Adrenal gland (tissue), 12 donors: ENCODE measurements around the gene PHF19. TPM values are rescaled to one million over a fixed set of nuclear protein-coding genes. Genes with fewer than 3 reads are reported as not detected.

Source experiments
- DNase-seq, 7 donors: peaks; one replicate each; pipeline ENCODE4 v3.0.0-alpha.2; 2019 to 2020
- H3K27ac ChIP-seq, 5 donors: fragments of 200-600 bp; sonication (generic) in 4 of 5; 1 replicate in 3 of 5; 2 replicates in 2 of 5; pipeline versions ENCODE4 v1.5.1 to v1.8.0; 2016 to 2020; ENCODE audit warnings: mild to moderate bottlenecking in 1 of 5
- H3K27me3 ChIP-seq: fragments of 200-600 bp; 2 replicates; pipeline ENCODE4 v1.8.0; 2021
- H3K36me3 ChIP-seq, 2 donors: fragments of 200-600 bp; replicated peaks in 1 of 2; 1 replicate in 1 of 2; 2 replicates in 1 of 2; pipeline versions ENCODE4 v1.5.1 to v1.8.0; 2018 to 2022
- H3K4me1 ChIP-seq, 2 donors: fragments of 200-600 bp; replicated peaks in 1 of 2; 1 replicate in 1 of 2; 2 replicates in 1 of 2; pipeline versions ENCODE4 v1.5.1 to v1.8.0; 2018 to 2021
- H3K4me3 ChIP-seq, 4 donors: fragments of 200-600 bp; sonication (generic) in 3 of 4; one replicate each; pipeline ENCODE4 v1.5.1; 2016 to 2018
- H3K9me3 ChIP-seq, 3 donors: fragments of 200-600 bp; sonication (generic) in 1 of 3; replicated peaks in 1 of 3; 1 replicate in 2 of 3; 2 replicates in 1 of 3; pipeline versions ENCODE4 v1.5.1 to v1.8.0; 2016 to 2021
- POLR2A ChIP-seq, 2 donors: fragments of 450-650 bp; IDR thresholded peaks; one replicate each; pipeline ENCODE4 v1.6.1; 2017; ENCODE audit warnings: antibody characterized with exemption in 2 of 2, mild to moderate bottlenecking in 2 of 2, moderate library complexity in 1 of 2
- WGBS, 4 donors: extraction: QIAGEN DNeasy Blood & Tissue Kit in 2 of 4; methylation state at CpG; one replicate each; pipeline versions ENCODE4 v1.1.5 to v1.1.7; 2013 to 2017; 5-methylcytosine and 5-hydroxymethylcytosine counted together
- intact Hi-C, 2 donors: fragments of 100-400 bp; cut with DNase I; formaldehyde crosslinking; loops; one replicate each; pipeline versions ENCODE4 v1.14.1 to v1.15.0; 2022 to 2023
- polyA plus RNA-seq, 3 donors: library from polyadenylated mRNA; stranded (reverse); fragments of 200-250 nt in 2 of 3; fragments of 350-450 nt in 1 of 3; fragmentation: Illumina TruSeq in 1 of 3; extraction: RNeasy Lipid Tissue Mini Kit (QIAGEN cat#74804) in 1 of 3; gene quantifications; one replicate each; pipeline ENCODE4 v1.2.3, GENCODE V29; 2013 to 2014
- total RNA-seq, 9 donors: library from RNA; depleted of rRNA in 4 of 9; stranded (reverse); fragments of >200 nt in 4 of 9; fragments of 120-200 nt in 1 of 9; fragmentation: NEBNext Ultra II Directional in 1 of 9; extraction: Animal tissue kit (Norgen Biotek cat#: 25700) in 1 of 9; gene quantifications; one replicate each; pipeline versions ENCODE4 v1.1.0 to v1.2.4, GENCODE V29; 2013 to 2023
- TF ChIP-seq, protein P1 (sequence below), 6 experiments: fragments of 450-650 bp in 4 of 6; fragments of 200-600 bp in 2 of 6; sonication (generic) in 1 of 6; IDR thresholded peaks; 1 replicate in 5 of 6; 2 replicates in 1 of 6; pipeline versions ENCODE4 v1.5.1 to v1.8.0; 2016 to 2021; ENCODE audit warnings: antibody characterized with exemption in 6 of 6, mild to moderate bottlenecking in 2 of 6, moderate library complexity in 1 of 6
- donor health status: healthy with polysubstance abuse.
- donor health status: Bipolar disorder and iron deficiency.
- donor health status: DM: yes; HTN: yes; CAD: no.
- donor health status: DM: no; HTN: no; CAD: no.
- donor health status: DM: no; HTN: no; CAD: no.
- donor health status: DM: yes; HTN: yes; CAD: no.

Gene PHF19
- total and polyA plus RNA-seq, 12 donors = 13.6 to 61.8 (median 27.4) TPM

GRCh38 chr9:120875643-120875953 is 1.4 kb downstream of the PHF19 start:
- Histone ChIP-seq H3K4me3 (peak overlapping the region in 1 of 4 donors; percentile 76), H3K27me3 (no peaks in the 10 kb centered on the region), H3K9me3 (no peaks in the 10 kb centered on the region), H3K4me1 (peaks cover 0 to 15% of the 10 kb centered on the region in 2 donors), H3K36me3 (peaks cover 0 to 14% of the 10 kb centered on the region in 2 donors), H3K27ac (peak overlapping the region in 4 of 5 donors; percentile 79 to 96 (median 93))
- DNase-seq = no peak
- intact Hi-C loops = loop anchor here in 1 of 2 donors (5.0 kb wide), 1 partner anchor 47 kb away; no protein-coding TSS in a partner anchor
- 53 to 63% (median 57%) methylated on average over 7 of the region's 7 CpGs for WGBS, 4 donors
- no peak for TF ChIP-seq POLR2A (IDR thresholded peaks at IDR 0.05)
- TF ChIP-seq, protein P1, sequence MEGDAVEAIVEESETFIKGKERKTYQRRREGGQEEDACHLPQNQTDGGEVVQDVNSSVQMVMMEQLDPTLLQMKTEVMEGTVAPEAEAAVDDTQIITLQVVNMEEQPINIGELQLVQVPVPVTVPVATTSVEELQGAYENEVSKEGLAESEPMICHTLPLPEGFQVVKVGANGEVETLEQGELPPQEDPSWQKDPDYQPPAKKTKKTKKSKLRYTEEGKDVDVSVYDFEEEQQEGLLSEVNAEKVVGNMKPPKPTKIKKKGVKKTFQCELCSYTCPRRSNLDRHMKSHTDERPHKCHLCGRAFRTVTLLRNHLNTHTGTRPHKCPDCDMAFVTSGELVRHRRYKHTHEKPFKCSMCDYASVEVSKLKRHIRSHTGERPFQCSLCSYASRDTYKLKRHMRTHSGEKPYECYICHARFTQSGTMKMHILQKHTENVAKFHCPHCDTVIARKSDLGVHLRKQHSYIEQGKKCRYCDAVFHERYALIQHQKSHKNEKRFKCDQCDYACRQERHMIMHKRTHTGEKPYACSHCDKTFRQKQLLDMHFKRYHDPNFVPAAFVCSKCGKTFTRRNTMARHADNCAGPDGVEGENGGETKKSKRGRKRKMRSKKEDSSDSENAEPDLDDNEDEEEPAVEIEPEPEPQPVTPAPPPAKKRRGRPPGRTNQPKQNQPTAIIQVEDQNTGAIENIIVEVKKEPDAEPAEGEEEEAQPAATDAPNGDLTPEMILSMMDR (IDR thresholded peaks at IDR 0.05) = peak in 1 of 6 experiments; percentile 1

DNA sequence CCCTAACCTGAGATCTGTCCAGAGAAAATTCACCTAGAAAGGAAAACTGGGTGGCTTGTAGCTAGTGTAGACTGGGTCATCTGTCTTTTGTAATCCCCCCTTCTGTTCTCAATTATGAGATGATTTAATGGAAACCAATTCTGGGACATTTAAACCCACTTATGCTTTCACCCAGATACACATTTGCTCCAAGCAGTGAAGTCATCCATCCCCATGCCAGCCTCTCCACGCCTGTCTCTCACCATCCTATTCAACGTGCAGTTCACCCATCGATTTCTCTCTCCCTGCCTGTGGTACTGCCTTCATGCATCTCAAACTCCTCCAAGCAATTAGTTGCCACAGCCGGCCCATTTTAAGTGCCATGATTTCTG is 1.8 kb downstream of the PHF19 start:
- Histone ChIP-seq H3K9me3 (no peaks in the 10 kb centered on the region), H3K4me1 (peaks cover 0 to 15% of the 10 kb centered on the region in 2 donors), H3K27ac (peak overlapping the region in 3 of 5 donors; percentile 79 to 96 (median 96)), H3K4me3 (no peak overlapping the region), H3K27me3 (no peaks in the 10 kb centered on the region), H3K36me3 (peaks cover 0 to 14% of the 10 kb centered on the region in 2 donors)
- DNase-seq = no peak
- WGBS, 4 donors = 81 to 90% (median 84%) methylated on average over 4 of the region's 4 CpGs
- intact Hi-C loops = loop anchor here in 1 of 2 donors (5.0 kb wide), 1 partner anchor 47 kb away; no protein-coding TSS in a partner anchor
- no peak for TF ChIP-seq POLR2A (IDR thresholded peaks at IDR 0.05)
- TF ChIP-seq, protein P1 (IDR thresholded peaks at IDR 0.05) = no peak

- H3K4me3 ChIP-seq = no peak overlapping the region
- DNase-seq = no peak
- intact Hi-C loops = loop anchor here (5.0 kb wide), 2 partner anchors 48 to 63 kb away; no protein-coding TSS in a partner anchor
- peaks cover 0 to 19% of the 10 kb centered on the region in 2 donors for H3K4me1 ChIP-seq
- 93 to 96% (median 94%) methylated on average over 8 to 10 of the region's 10 CpGs for WGBS, 4 donors
- H3K36me3 ChIP-seq = peaks cover 0 to 14% of the 10 kb centered on the region in 2 donors
- no peaks in the 10 kb centered on the region for H3K27me3 ChIP-seq
- no peaks in the 10 kb centered on the region for H3K9me3 ChIP-seq
- peak overlapping the region in 2 of 5 donors; percentile 96 for H3K27ac ChIP-seq
- TF ChIP-seq, protein P1 (IDR thresholded peaks at IDR 0.05) = no peak
- TF ChIP-seq POLR2A (IDR thresholded peaks at IDR 0.05) = no peak
These were observed 2.5 kb downstream of the PHF19 start for GRCh38 chr9:120874226-120875194.

GRCh38 chr9:120873512-120873911 is 3.5 kb downstream of the PHF19 start:
- no peaks in the 10 kb centered on the region for H3K9me3 ChIP-seq
- WGBS, 4 donors = 85 to 90% (median 87%) methylated on average over 4 of the region's 4 CpGs
- no peak for DNase-seq
- no peaks in the 10 kb centered on the region for H3K27me3 ChIP-seq
- no peak overlapping the region for H3K27ac ChIP-seq
- H3K4me1 ChIP-seq = peaks cover 0 to 23% of the 10 kb centered on the region in 2 donors
- TF ChIP-seq, protein P1 (IDR thresholded peaks at IDR 0.05) = no peak
- no peak for TF ChIP-seq POLR2A (IDR thresholded peaks at IDR 0.05)
- peaks cover 0 to 14% of the 10 kb centered on the region in 2 donors for H3K36me3 ChIP-seq
- intact Hi-C loops = loop anchor here in 1 of 2 donors (5.0 kb wide), 1 partner anchor 64 kb away; no protein-coding TSS in a partner anchor
- H3K4me3 ChIP-seq = no peak overlapping the region
